ENCODE data around the gene P2RY2. TPM values are rescaled to one million over a fixed set of nuclear protein-coding genes. Genes with fewer than 3 reads are reported as not detected.

The P2RY2 gene
- total RNA-seq, 1 experiment from 2014 or later: 1.0 TPM

DNA sequence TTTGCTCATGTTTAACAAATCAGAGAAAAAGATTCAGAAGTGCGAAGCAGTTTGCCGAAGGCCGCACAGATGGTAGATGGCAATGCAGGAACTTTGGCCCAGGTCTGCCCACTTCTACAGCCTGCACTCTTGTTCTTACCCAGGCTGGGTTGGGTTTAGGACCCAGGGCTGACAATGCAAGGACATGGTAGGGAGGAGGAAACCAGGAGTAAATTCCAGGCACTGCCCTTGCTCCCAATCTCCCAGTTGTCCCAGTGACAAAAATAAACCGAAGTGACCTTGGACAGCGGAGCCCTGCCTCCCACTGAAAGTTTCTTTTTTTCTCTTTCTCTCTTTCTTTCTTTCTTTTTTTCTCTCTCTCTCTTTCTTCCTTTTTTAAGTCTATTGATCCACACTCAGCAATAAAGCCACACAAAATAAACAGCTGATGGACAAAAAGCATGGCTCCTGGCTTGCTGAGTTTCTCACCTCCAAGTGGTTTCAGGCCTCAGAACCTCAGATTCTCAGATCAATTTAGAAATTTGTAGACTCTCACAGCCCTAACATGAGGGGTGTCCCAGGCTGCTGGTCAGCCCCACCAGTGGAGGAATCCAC is 42.4 kb upstream of the P2RY2 start:
- Mint-ChIP-seq H3K9me3 (ENCODE audit: unreplicated experiment) (no peaks in the 10 kb centered on the region), H3K4me3 (ENCODE audit: unreplicated experiment) (no peak overlapping the region), H3K36me3 (ENCODE audit: insufficient read depth, unreplicated experiment) (no peaks in the 10 kb centered on the region), H3K27me3 (ENCODE audit: insufficient read depth, unreplicated experiment) (no peaks in the 10 kb centered on the region), H3K27ac (ENCODE audit: low read depth, unreplicated experiment) (no peak overlapping the region), H3K4me1 (ENCODE audit: insufficient read depth, unreplicated experiment) (no peaks in the 10 kb centered on the region)
- TF ChIP-seq, protein P1, sequence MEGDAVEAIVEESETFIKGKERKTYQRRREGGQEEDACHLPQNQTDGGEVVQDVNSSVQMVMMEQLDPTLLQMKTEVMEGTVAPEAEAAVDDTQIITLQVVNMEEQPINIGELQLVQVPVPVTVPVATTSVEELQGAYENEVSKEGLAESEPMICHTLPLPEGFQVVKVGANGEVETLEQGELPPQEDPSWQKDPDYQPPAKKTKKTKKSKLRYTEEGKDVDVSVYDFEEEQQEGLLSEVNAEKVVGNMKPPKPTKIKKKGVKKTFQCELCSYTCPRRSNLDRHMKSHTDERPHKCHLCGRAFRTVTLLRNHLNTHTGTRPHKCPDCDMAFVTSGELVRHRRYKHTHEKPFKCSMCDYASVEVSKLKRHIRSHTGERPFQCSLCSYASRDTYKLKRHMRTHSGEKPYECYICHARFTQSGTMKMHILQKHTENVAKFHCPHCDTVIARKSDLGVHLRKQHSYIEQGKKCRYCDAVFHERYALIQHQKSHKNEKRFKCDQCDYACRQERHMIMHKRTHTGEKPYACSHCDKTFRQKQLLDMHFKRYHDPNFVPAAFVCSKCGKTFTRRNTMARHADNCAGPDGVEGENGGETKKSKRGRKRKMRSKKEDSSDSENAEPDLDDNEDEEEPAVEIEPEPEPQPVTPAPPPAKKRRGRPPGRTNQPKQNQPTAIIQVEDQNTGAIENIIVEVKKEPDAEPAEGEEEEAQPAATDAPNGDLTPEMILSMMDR (IDR thresholded peaks at IDR 0.05; ENCODE audit: unreplicated experiment): no peak
- intact Hi-C loops (cut with micrococcal nuclease): loop anchor here (5.0 kb wide), 2 partner anchors 328 to 588 kb away; no protein-coding TSS in a partner anchor
- DNase-seq (ENCODE audit: unreplicated experiment): no peak
- CTCF ChIA-PET: interaction anchor here (0.6 to 7.1 kb wide), 9 partner anchors 11 to 450 kb away, joined by 3 to 153 read pairs (median 3); no protein-coding TSS in a partner anchor
- POLR2A ChIA-PET: no interaction called here
- BruUV-seq (replicated peaks): no TSS peak

DNA sequence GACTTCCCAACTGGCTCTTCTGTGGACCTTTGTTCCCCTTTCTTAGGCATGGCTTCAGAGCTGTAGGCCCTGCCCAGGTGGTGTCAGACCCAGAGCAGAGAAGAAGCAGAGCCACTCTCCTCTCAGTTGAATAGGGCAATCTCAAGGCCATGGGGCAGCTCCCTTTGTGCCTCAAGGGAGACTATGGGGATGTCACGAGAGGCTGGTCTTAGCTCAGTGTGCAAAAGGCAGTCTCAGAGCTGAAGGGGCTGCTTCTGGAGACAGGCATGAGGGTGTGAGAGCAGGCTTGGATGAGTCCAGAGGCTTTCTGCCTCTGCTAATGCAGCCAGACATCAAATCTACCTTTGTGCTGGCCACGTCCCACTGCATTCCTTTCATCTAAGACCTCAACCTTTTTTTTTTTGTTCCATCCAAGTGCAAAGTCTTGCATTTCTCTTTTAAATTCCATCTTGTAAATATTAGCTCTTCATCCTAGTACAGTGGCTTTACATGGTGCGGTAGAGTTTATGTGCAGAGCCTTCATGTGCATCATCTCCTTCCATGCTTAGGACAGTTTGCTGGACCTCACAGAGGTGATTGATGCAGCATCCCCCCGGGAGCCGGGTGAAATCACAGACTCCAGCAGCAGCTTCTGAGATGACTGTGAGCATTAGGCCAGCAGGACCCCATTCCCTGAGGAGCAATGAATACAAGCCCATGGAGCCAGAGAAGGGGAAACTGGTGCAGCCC is 41.8 kb upstream of the P2RY2 start:
- BruUV-seq (replicated peaks): no TSS peak
- CTCF ChIA-PET: interaction anchor here (0.6 to 7.1 kb wide), 21 partner anchors 10 to 453 kb away, joined by 3 to 153 read pairs (median 5); partner anchors contain the start of genes FCHSD2 and STARD10
- Mint-ChIP-seq H3K36me3 (ENCODE audit: insufficient read depth, unreplicated experiment) (no peaks in the 10 kb centered on the region), H3K4me3 (ENCODE audit: unreplicated experiment) (no peak overlapping the region), H3K27ac (ENCODE audit: low read depth, unreplicated experiment) (no peak overlapping the region), H3K9me3 (ENCODE audit: unreplicated experiment) (no peaks in the 10 kb centered on the region), H3K27me3 (ENCODE audit: insufficient read depth, unreplicated experiment) (no peaks in the 10 kb centered on the region), H3K4me1 (ENCODE audit: insufficient read depth, unreplicated experiment) (no peaks in the 10 kb centered on the region)
- TF ChIP-seq, protein P1 (IDR thresholded peaks at IDR 0.05; ENCODE audit: unreplicated experiment): no peak
- no peak for DNase-seq (ENCODE audit: unreplicated experiment)
- intact Hi-C loops (cut with micrococcal nuclease): loop anchor here (5.0 kb wide), 2 partner anchors 329 to 589 kb away; no protein-coding TSS in a partner anchor
- POLR2A ChIA-PET: interaction anchor here (2.2 to 3.6 kb wide), 2 partner anchors 11 to 344 kb away, joined by 7 to 15 read pairs; no protein-coding TSS in a partner anchor

DNA sequence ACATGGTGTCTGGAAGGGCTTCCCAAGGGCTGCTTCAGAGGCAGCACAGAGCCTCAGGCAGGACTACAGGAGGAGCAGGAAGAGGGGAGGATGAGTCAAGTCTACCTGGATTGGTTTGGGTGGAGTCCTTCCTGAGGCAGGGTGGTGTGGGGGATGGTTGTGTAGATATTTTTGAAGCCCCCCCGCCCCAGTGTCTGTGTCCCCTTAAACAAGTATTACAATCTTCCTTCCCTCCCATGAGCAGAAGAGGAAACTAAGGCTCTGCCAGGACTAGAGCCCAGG is 41.3 kb upstream of the P2RY2 start:
- intact Hi-C loops (cut with micrococcal nuclease): loop anchor here (5.0 kb wide), 2 partner anchors 330 to 590 kb away; no protein-coding TSS in a partner anchor
- Mint-ChIP-seq H3K9me3 (ENCODE audit: unreplicated experiment) (no peaks in the 10 kb centered on the region), H3K27ac (ENCODE audit: low read depth, unreplicated experiment) (no peak overlapping the region), H3K27me3 (ENCODE audit: insufficient read depth, unreplicated experiment) (no peaks in the 10 kb centered on the region), H3K4me1 (ENCODE audit: insufficient read depth, unreplicated experiment) (no peaks in the 10 kb centered on the region), H3K36me3 (ENCODE audit: insufficient read depth, unreplicated experiment) (no peaks in the 10 kb centered on the region), H3K4me3 (ENCODE audit: unreplicated experiment) (no peak overlapping the region)
- TF ChIP-seq, protein P1 (IDR thresholded peaks at IDR 0.05; ENCODE audit: unreplicated experiment): no peak
- ChIA-PET POLR2A (interaction anchor here (2.2 to 3.6 kb wide), 2 partner anchors 12 to 345 kb away, joined by 7 to 15 read pairs; no protein-coding TSS in a partner anchor), CTCF (interaction anchor here (0.9 to 7.1 kb wide), 28 partner anchors 10 to 492 kb away, joined by 3 to 153 read pairs (median 6); partner anchors contain the start of genes FCHSD2 and STARD10)
- no TSS peak for BruUV-seq (replicated peaks)
- no peak for DNase-seq (ENCODE audit: unreplicated experiment)

DNA sequence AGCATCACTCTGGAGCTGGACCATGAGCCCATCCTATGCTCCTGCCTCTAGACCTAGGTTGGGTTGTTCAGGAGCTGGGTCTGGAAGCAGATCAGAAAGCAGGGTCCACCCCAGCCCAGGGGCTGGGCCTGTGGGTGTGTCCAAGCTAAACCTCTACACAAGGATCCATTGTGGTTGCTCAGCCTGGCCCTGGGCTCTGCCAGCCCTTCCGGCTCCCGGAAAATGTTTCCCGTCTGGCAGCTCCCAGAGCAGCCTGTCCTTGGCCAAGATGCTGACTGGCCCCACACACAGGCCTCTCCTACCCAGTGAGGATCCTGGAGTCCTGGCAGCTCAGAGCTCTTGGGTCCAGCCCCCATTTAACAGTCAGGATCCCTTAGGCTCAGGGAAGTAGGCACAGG is 40.7 kb upstream of the P2RY2 start:
- Mint-ChIP-seq H3K4me1 (ENCODE audit: insufficient read depth, unreplicated experiment) (no peaks in the 10 kb centered on the region), H3K9me3 (ENCODE audit: unreplicated experiment) (no peaks in the 10 kb centered on the region), H3K27me3 (ENCODE audit: insufficient read depth, unreplicated experiment) (no peaks in the 10 kb centered on the region), H3K36me3 (ENCODE audit: insufficient read depth, unreplicated experiment) (no peaks in the 10 kb centered on the region), H3K27ac (ENCODE audit: low read depth, unreplicated experiment) (no peak overlapping the region), H3K4me3 (ENCODE audit: unreplicated experiment) (no peak overlapping the region)
- ChIA-PET POLR2A (interaction anchor here (0.6 to 3.6 kb wide), 6 partner anchors 13 to 349 kb away, joined by 3 to 15 read pairs (median 5); no protein-coding TSS in a partner anchor), CTCF (interaction anchor here (0.5 to 7.1 kb wide), 52 partner anchors 8 to 705 kb away, joined by 3 to 153 read pairs (median 5); partner anchors contain the start of genes FCHSD2 and STARD10)
- TF ChIP-seq, protein P1 (IDR thresholded peaks at IDR 0.05; ENCODE audit: unreplicated experiment): no peak
- no TSS peak for BruUV-seq (replicated peaks)
- intact Hi-C loops (cut with micrococcal nuclease): loop anchor here (5.0 kb wide), 2 partner anchors 330 to 590 kb away; no protein-coding TSS in a partner anchor
- no peak for DNase-seq (ENCODE audit: unreplicated experiment)
